ENCODE measurements around the gene AEN.

Gene AEN

GRCh38 chr15:88620995-88621772 is at the start of gene AEN:
Gene AEN (plus strand): TSS chr15:88621340. CDS start chr15:88626210, 4,870 bp downstream.
- H3K4me3 ChIP-seq (ENCODE audit: low read depth, low read length) = peak within 1 kb of the TSS; percentile 85
- DNase-seq (ENCODE audit: low read depth) = peak; percentile 97
- TF ChIP-seq MAX (IDR thresholded peaks at IDR 0.05; ENCODE audit: low read depth, low read length) (peak; percentile 98), CTCF (IDR thresholded peaks at IDR 0.05; ENCODE audit: low read depth, low read length) (no peak), POLR2A (IDR thresholded peaks at IDR 0.05; ENCODE audit: extremely low read depth, insufficient read length) (peak; percentile 60), MYC (IDR thresholded peaks at IDR 0.05; ENCODE audit: low read depth, low read length) (peak; percentile 98)

GRCh38 chr15:88571852-88572259 is 49.3 kb upstream of the AEN start:
- H3K4me3 ChIP-seq (ENCODE audit: low read depth, low read length) = no peak overlapping the region
- TF ChIP-seq CTCF (IDR thresholded peaks at IDR 0.05; ENCODE audit: low read depth, low read length) (no peak), MYC (IDR thresholded peaks at IDR 0.05; ENCODE audit: low read depth, low read length) (no peak), MAX (IDR thresholded peaks at IDR 0.05; ENCODE audit: low read depth, low read length) (no peak)
- no peak for DNase-seq (ENCODE audit: low read depth)

- H3K4me3 ChIP-seq (ENCODE audit: low read depth, low read length) = no peak overlapping the region
- TF ChIP-seq MYC (IDR thresholded peaks at IDR 0.05; ENCODE audit: low read depth, low read length) (no peak), POLR2A (IDR thresholded peaks at IDR 0.05; ENCODE audit: extremely low read depth, insufficient read length) (no peak), MAX (IDR thresholded peaks at IDR 0.05; ENCODE audit: low read depth, low read length) (no peak), CTCF (IDR thresholded peaks at IDR 0.05; ENCODE audit: low read depth, low read length) (no peak)
- DNase-seq (ENCODE audit: low read depth) = no peak
Measured at GRCh38 chr15:88574077-88574476, 47.1 kb upstream of the AEN start.

- DNase-seq (ENCODE audit: low read depth) = no peak
- TF ChIP-seq POLR2A (IDR thresholded peaks at IDR 0.05; ENCODE audit: extremely low read depth, insufficient read length) (no peak), MAX (IDR thresholded peaks at IDR 0.05; ENCODE audit: low read depth, low read length) (no peak), MYC (IDR thresholded peaks at IDR 0.05; ENCODE audit: low read depth, low read length) (no peak), CTCF (IDR thresholded peaks at IDR 0.05; ENCODE audit: low read depth, low read length) (no peak)
- H3K4me3 ChIP-seq (ENCODE audit: low read depth, low read length) = no peak overlapping the region
Measured at GRCh38 chr15:88574655-88575054, 46.5 kb upstream of the AEN start.

- no peak for DNase-seq (ENCODE audit: low read depth)
- TF ChIP-seq MYC (IDR thresholded peaks at IDR 0.05; ENCODE audit: low read depth, low read length) (no peak), CTCF (IDR thresholded peaks at IDR 0.05; ENCODE audit: low read depth, low read length) (no peak), POLR2A (IDR thresholded peaks at IDR 0.05; ENCODE audit: extremely low read depth, insufficient read length) (no peak), MAX (IDR thresholded peaks at IDR 0.05; ENCODE audit: low read depth, low read length) (no peak)
Measured at GRCh38 chr15:88579322-88579721, 41.8 kb upstream of the AEN start.

More at GRCh38 chr15:88579322-88579721, 41.8 kb upstream of the AEN start:
- no peak overlapping the region for H3K4me3 ChIP-seq (ENCODE audit: low read depth, low read length)
